HEK293 (cell line): ENCODE data around the gene MED14.
A peak's percentile ranks its signal among the peaks of the same experiment; 100 is the strongest.

ENCODE experiments used
- CTCF ChIA-PET: fragments of 350-600 bp; formaldehyde crosslinking; extraction: SDS; loops from one replicate; lab custom pipeline; 2021; ENCODE audit warnings: antibody characterized with exemption; lab: Yijun Ruan, JAX
- POLR2A ChIA-PET: fragments of 300-600 bp; formaldehyde crosslinking; extraction: SDS; loops from one replicate; lab custom pipeline; 2020; ENCODE audit warnings: antibody characterized with exemption, inconsistent platforms; lab: Yijun Ruan, JAX
- H3K27ac ChIP-seq: fragments of 200-500 bp; sonication (Bioruptor generic); 2 replicates; pipeline ENCODE4 v1.5.1; 2014; ENCODE audit warnings: low read depth, low read length, control low read depth, inconsistent platforms; ENCODE audit errors: extremely low read depth
- H3K36me3 ChIP-seq, 2 experiments: fragments of 200-500 bp in 1 of 2; sonication (Bioruptor generic) in 1 of 2; 1 replicate in 1 of 2; 2 replicates in 1 of 2; pipeline ENCODE4 v1.5.1; 2014 to 2017; ENCODE audit warnings: inconsistent platforms in 2 of 2, low read length in 2 of 2; ENCODE audit not compliant: control insufficient read depth in 2 of 2, insufficient read depth in 1 of 2
- H3K4me1 ChIP-seq: fragments of 200-500 bp; sonication (Bioruptor generic); 2 replicates; pipeline ENCODE4 v1.5.1; 2014; ENCODE audit warnings: mild to moderate bottlenecking, low read length, inconsistent platforms; ENCODE audit not compliant: control insufficient read depth, insufficient read depth
- H3K4me3 ChIP-seq: 2 replicates; pipeline ENCODE4 v1.5.1; 2011; ENCODE audit warnings: low read depth, mild to moderate bottlenecking, control low read depth, low read length, moderate library complexity
- H3K9me3 ChIP-seq: fragments of 200-500 bp; sonication (Bioruptor generic); 2 replicates; pipeline ENCODE4 v1.5.1; 2014; ENCODE audit warnings: low read depth, low read length, inconsistent platforms; ENCODE audit not compliant: control insufficient read depth, insufficient read depth
- IKZF3 ChIP-seq: fragments of 450-650 bp; IDR thresholded peaks from 2 replicates; pipeline ENCODE4 v1.5.0; 2018; ENCODE audit warnings: missing biosample characterization, mild to moderate bottlenecking, missing genetic modification characterization, moderate library complexity
- KLF16 ChIP-seq: fragments of 450-650 bp; formaldehyde crosslinking; IDR thresholded peaks from 2 replicates; pipeline ENCODE4 v1.5.1; 2017; ENCODE audit warnings: missing biosample characterization, missing genetic modification characterization
- SP2 ChIP-seq: fragments of 450-650 bp; formaldehyde crosslinking; IDR thresholded peaks from 2 replicates; pipeline ENCODE4 v1.5.1; 2016; ENCODE audit warnings: missing biosample characterization, missing genetic modification characterization
- SP7 ChIP-seq: fragments of 450-650 bp; formaldehyde crosslinking; IDR thresholded peaks from 2 replicates; pipeline ENCODE4 v1.5.1; 2016; ENCODE audit warnings: missing biosample characterization, missing genetic modification characterization
- ZNF140 ChIP-seq: fragments of 450-650 bp; formaldehyde crosslinking; IDR thresholded peaks from 2 replicates; pipeline ENCODE4 v1.5.1; 2016; ENCODE audit warnings: missing biosample characterization, missing genetic modification characterization
- ZNF174 ChIP-seq: fragments of 450-650 bp; formaldehyde crosslinking; IDR thresholded peaks from 2 replicates; pipeline ENCODE4 v1.5.0; 2017; ENCODE audit warnings: missing biosample characterization, mild to moderate bottlenecking, missing genetic modification characterization
- ZNF473 ChIP-seq: fragments of 450-650 bp; formaldehyde crosslinking; IDR thresholded peaks from 2 replicates; pipeline ENCODE4 v1.5.1; 2017; ENCODE audit warnings: missing biosample characterization, missing genetic modification characterization
- ZNF596 ChIP-seq: fragments of 450-650 bp; IDR thresholded peaks from 2 replicates; pipeline ENCODE4 v1.5.0; 2018; ENCODE audit warnings: missing biosample characterization, mild to moderate bottlenecking, missing genetic modification characterization, moderate library complexity
- ZNF600 ChIP-seq: fragments of 450-650 bp; formaldehyde crosslinking; IDR thresholded peaks from 2 replicates; pipeline ENCODE4 v1.5.1; 2016; ENCODE audit warnings: missing biosample characterization, missing genetic modification characterization
- ZNF629 ChIP-seq: fragments of 450-650 bp; formaldehyde crosslinking; IDR thresholded peaks from 2 replicates; pipeline ENCODE4 v1.5.1; 2017; ENCODE audit warnings: missing biosample characterization, missing genetic modification characterization
- ZNF654 ChIP-seq: fragments of 450-650 bp; formaldehyde crosslinking; IDR thresholded peaks from 2 replicates; pipeline ENCODE4 v1.5.1; 2016; ENCODE audit warnings: low read depth, missing biosample characterization, missing genetic modification characterization
- ZNF660 ChIP-seq: fragments of 450-650 bp; IDR thresholded peaks from 2 replicates; pipeline ENCODE4 v1.5.1; 2018; ENCODE audit warnings: missing biosample characterization, mild to moderate bottlenecking, missing genetic modification characterization
- ZNF664 ChIP-seq: fragments of 450-650 bp; formaldehyde crosslinking; IDR thresholded peaks from 2 replicates; pipeline ENCODE4 v1.5.1; 2016; ENCODE audit warnings: missing biosample characterization, missing genetic modification characterization
- TF ChIP-seq, protein P1 (sequence below): fragments of 450-650 bp; formaldehyde crosslinking; IDR thresholded peaks from 2 replicates; pipeline ENCODE4 v1.5.1; 2016; ENCODE audit warnings: missing biosample characterization, missing genetic modification characterization
- TF ChIP-seq, protein P2 (sequence below): fragments of 450-650 bp; formaldehyde crosslinking; IDR thresholded peaks from 2 replicates; pipeline ENCODE4 v1.5.1; 2016; ENCODE audit warnings: missing biosample characterization, missing genetic modification characterization
- TF ChIP-seq, protein P3 (sequence below): fragments of 450-650 bp; formaldehyde crosslinking; optimal IDR thresholded peaks from 2 replicates; pipeline ENCODE3; 2016; ENCODE audit warnings: missing biosample characterization, mild to moderate bottlenecking, missing genetic modification characterization
- TF ChIP-seq, protein P4 (sequence below): IDR thresholded peaks from 2 replicates; pipeline ENCODE4 v1.6.1; 2011; ENCODE audit warnings: mild to moderate bottlenecking, low read depth, low read length, borderline replicate concordance
- TF ChIP-seq, protein P5 (sequence below): fragments of 450-650 bp; formaldehyde crosslinking; IDR thresholded peaks from 2 replicates; pipeline ENCODE4 v1.5.1; 2016; ENCODE audit warnings: missing biosample characterization, missing genetic modification characterization
- TF ChIP-seq, protein P6 (sequence below): fragments of 450-650 bp; formaldehyde crosslinking; IDR thresholded peaks from 2 replicates; pipeline ENCODE4 v1.5.1; 2016; ENCODE audit warnings: missing biosample characterization, missing genetic modification characterization

MED14 gene

DNA sequence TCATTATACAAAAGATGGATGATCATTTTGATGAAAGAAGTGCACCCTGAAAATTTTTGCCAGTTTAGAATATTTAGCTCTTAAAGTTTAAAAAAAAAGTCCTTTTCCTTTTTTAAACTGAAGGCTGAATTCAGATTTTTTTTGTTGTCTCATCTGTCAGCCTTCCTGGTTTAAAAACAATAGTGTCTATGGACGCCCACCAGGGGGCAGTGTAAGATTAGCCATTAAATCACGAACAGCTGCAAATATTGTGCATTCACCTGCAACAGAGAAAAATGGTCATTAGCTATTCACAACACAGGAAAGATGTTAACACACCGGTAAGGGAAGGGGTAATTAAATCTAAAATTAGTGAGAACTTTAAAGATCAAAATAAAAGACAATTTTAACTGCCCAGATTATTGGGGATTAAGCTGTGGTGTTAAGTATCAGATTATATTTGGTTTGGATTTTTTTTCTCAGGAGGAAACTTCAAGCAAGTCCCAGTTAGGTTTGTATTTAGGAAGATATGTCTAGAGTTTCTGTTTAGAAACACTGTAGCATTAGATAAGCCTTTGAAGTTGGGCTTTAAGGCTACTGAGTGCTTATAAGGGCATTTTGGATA, 83.6 kb downstream of the MED14 start:
- ChIA-PET CTCF (interaction anchor here (0.5 to 5.1 kb wide), 77 partner anchors 8 to 1302 kb away, joined by 3 to 76 read pairs (median 5); partner anchors contain the start of gene MED14), POLR2A (interaction anchor here (1.0 kb wide), 1 partner anchor 142 kb away, joined by 5 read pairs; no protein-coding TSS in a partner anchor)
- no peaks in the 10 kb centered on the region for H3K9me3 ChIP-seq
- TF ChIP-seq ZNF174 (tag by site-specific recombination) (no peak), ZNF596 (tag by site-specific recombination) (no peak), ZNF473 (no peak), ZNF654 (tag by site-specific recombination) (peak; percentile 66), ZNF600 (tag by site-specific recombination) (no peak), ZNF660 (tag by site-specific recombination) (peak; percentile 59; the same call in 1 of the 2 replicates)
- TF ChIP-seq, protein P1, sequence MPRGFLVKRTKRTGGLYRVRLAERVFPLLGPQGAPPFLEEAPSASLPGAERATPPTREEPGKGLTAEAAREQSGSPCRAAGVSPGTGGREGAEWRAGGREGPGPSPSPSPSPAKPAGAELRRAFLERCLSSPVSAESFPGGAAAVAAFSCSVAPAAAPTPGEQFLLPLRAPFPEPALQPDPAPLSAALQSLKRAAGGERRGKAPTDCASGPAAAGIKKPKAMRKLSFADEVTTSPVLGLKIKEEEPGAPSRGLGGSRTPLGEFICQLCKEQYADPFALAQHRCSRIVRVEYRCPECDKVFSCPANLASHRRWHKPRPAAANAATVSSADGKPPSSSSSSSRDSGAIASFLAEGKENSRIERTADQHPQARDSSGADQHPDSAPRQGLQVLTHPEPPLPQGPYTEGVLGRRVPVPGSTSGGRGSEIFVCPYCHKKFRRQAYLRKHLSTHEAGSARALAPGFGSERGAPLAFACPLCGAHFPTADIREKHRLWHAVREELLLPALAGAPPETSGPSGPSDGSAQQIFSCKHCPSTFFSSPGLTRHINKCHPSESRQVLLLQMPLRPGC = no peak
- TF ChIP-seq, protein P2, sequence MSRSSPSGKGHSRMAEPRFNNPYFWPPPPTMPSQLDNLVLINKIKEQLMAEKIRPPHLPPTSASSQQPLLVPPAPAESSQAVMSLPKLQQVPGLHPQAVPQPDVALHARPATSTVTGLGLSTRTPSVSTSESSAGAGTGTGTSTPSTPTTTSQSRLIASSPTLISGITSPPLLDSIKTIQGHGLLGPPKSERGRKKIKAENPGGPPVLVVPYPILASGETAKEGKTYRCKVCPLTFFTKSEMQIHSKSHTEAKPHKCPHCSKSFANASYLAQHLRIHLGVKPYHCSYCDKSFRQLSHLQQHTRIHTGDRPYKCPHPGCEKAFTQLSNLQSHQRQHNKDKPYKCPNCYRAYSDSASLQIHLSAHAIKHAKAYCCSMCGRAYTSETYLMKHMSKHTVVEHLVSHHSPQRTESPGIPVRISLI (tag by site-specific recombination) = 0 out of 2 replicates have a peak, but pooled peaks have one; percentile 52
- peaks cover 35 to 45% of the 10 kb centered on the region in 2 experiments for H3K36me3 ChIP-seq
- H3K27ac ChIP-seq = no peak overlapping the region
- H3K4me3 ChIP-seq = no peak overlapping the region
- peaks cover 4% of the 10 kb centered on the region; the same call in 1 of the 2 replicates for H3K4me1 ChIP-seq

DNA sequence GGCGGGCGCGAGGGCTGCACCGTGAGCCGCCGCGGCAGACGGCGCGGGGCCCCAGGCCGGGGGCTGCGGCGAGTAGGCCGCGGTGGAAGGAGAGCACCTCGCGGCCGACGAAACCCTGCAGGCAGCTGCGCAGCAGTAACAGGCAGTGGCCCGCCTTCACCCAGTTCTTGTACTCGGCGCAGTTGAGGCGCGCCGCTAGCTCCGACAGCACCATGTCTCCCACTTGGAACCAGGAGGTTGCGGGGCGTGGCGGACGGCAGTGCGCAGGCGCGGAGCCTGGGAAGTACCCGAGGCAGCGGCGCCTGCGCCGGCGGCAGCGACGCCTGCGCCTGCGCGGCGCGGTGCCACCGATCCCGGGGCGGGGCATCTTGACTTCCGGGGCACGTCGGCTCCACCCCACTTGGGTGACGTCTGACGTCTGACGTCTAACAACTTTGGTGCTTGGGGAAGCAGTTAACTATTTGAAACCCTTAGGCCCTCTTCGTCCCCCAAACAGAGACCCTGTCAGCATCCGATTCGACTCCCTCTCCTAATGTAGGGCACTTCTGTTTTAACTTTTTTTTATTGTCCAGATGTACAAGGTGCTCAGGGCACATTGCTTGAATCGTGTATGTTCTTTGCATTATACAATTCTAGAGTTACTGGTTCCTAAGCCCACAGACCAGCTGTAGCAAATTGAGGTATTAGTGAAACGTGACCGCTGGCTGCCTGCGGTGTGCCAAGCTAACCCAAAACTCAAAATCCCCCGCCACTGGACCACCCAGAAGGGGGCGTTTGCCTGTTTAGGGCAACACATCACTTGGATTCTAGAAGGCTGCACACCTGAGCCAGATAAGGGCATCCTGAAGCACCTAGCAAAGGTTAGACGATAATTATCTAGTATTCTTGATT, 87.8 kb downstream of the MED14 start, which contains the start of gene CXorf38:
TSS of gene CXorf38 (minus strand) at position 255 of the 891 bp plus-strand sequence. CDS start at position 214, 41 bp downstream.
- Histone ChIP-seq H3K9me3 (no peaks in the 10 kb centered on the region), H3K4me3 (peak within 1 kb of the TSS; percentile 89), H3K4me1 (peaks cover 6% of the 10 kb centered on the region), H3K27ac (peak within 1 kb of the TSS; percentile 81), H3K36me3 (peaks cover 27 to 29% of the 10 kb centered on the region in 2 experiments)
- POLR2A ChIA-PET = interaction anchor here (0.5 to 1.0 kb wide), 4 partner anchors 67 to 120 kb away, joined by 3 to 4 read pairs (median 4); partner anchors contain the start of genes ATP6AP2 and MED14
- CTCF ChIA-PET = interaction anchor here (0.6 to 1.7 kb wide), 5 partner anchors 103 to 467 kb away, joined by 3 to 9 read pairs (median 3); no protein-coding TSS in a partner anchor
- TF ChIP-seq ZNF629 (peak; percentile 97), KLF16 (no peak), IKZF3 (tag by site-specific recombination) (0 out of 2 replicates have a peak, but pooled peaks have one; percentile 20), ZNF140 (tag by site-specific recombination) (no peak), ZNF664 (tag by site-specific recombination) (peak; percentile 77; the same call in 1 of the 2 replicates), SP7 (tag by site-specific recombination) (0 out of 2 replicates have a peak, but pooled peaks have one; percentile 14), SP2 (tag by site-specific recombination) (peak; percentile 30)
- TF ChIP-seq, protein P3, sequence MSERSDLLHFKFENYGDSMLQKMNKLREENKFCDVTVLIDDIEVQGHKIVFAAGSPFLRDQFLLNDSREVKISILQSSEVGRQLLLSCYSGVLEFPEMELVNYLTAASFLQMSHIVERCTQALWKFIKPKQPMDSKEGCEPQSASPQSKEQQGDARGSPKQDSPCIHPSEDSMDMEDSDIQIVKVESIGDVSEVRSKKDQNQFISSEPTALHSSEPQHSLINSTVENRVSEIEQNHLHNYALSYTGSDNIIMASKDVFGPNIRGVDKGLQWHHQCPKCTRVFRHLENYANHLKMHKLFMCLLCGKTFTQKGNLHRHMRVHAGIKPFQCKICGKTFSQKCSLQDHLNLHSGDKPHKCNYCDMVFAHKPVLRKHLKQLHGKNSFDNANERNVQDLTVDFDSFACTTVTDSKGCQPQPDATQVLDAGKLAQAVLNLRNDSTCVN (tag by site-specific recombination) = peak; percentile 50
- TF ChIP-seq, protein P4, sequence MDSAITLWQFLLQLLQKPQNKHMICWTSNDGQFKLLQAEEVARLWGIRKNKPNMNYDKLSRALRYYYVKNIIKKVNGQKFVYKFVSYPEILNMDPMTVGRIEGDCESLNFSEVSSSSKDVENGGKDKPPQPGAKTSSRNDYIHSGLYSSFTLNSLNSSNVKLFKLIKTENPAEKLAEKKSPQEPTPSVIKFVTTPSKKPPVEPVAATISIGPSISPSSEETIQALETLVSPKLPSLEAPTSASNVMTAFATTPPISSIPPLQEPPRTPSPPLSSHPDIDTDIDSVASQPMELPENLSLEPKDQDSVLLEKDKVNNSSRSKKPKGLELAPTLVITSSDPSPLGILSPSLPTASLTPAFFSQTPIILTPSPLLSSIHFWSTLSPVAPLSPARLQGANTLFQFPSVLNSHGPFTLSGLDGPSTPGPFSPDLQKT = peak; percentile 83; the same call in 1 of the 2 replicates
- TF ChIP-seq, protein P5, sequence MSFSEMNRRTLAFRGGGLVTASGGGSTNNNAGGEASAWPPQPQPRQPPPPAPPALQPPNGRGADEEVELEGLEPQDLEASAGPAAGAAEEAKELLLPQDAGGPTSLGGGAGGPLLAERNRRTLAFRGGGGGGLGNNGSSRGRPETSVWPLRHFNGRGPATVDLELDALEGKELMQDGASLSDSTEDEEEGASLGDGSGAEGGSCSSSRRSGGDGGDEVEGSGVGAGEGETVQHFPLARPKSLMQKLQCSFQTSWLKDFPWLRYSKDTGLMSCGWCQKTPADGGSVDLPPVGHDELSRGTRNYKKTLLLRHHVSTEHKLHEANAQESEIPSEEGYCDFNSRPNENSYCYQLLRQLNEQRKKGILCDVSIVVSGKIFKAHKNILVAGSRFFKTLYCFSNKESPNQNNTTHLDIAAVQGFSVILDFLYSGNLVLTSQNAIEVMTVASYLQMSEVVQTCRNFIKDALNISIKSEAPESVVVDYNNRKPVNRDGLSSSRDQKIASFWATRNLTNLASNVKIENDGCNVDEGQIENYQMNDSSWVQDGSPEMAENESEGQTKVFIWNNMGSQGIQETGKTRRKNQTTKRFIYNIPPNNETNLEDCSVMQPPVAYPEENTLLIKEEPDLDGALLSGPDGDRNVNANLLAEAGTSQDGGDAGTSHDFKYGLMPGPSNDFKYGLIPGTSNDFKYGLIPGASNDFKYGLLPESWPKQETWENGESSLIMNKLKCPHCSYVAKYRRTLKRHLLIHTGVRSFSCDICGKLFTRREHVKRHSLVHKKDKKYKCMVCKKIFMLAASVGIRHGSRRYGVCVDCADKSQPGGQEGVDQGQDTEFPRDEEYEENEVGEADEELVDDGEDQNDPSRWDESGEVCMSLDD (tag by site-specific recombination) = peak; percentile 27; the same call in 1 of the 2 replicates
- TF ChIP-seq, protein P6, sequence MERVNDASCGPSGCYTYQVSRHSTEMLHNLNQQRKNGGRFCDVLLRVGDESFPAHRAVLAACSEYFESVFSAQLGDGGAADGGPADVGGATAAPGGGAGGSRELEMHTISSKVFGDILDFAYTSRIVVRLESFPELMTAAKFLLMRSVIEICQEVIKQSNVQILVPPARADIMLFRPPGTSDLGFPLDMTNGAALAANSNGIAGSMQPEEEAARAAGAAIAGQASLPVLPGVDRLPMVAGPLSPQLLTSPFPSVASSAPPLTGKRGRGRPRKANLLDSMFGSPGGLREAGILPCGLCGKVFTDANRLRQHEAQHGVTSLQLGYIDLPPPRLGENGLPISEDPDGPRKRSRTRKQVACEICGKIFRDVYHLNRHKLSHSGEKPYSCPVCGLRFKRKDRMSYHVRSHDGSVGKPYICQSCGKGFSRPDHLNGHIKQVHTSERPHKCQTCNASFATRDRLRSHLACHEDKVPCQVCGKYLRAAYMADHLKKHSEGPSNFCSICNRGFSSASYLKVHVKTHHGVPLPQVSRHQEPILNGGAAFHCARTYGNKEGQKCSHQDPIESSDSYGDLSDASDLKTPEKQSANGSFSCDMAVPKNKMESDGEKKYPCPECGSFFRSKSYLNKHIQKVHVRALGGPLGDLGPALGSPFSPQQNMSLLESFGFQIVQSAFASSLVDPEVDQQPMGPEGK (tag by site-specific recombination) = 0 out of 2 replicates have a peak, but pooled peaks have one; percentile 4
